ENCODE results near the gene RAD51. TPM values are rescaled to one million over a fixed set of nuclear protein-coding genes. Genes with fewer than 3 reads are reported as not detected.
"Not testable (repeated sequence)": the region's sequence is repeated elsewhere in the genome, so short reads cannot be mapped to it uniquely, and the experiment has no call there.

The RAD51 gene
- total and polyA plus RNA-seq, 9 of the 15 experiments (the other 6 are each of a cell fraction or from before 2014, with no cell fraction given): 16.0 to 63.8 (median 34.6) TPM

GRCh38 chr15:40676290-40676689 is 18.7 kb upstream of the RAD51 start:
- intact Hi-C loops (cut with micrococcal nuclease): loop anchor here (5.0 to 10.0 kb wide), 3 partner anchors 106 to 216 kb away; partner anchors contain the start of gene VPS18
- H3K4me1 ChIP-seq (replicated peaks in 1 of 2; ENCODE audit: control insufficient read depth in 2 of 2, insufficient read depth in 2 of 2, low read length in 2 of 2); H3K36me3 ChIP-seq (ENCODE audit: control insufficient read depth, insufficient read depth, low read length); ATAC-seq; H3K27ac ChIP-seq (ENCODE audit: extremely low read depth, low read depth, low read length); CTCF ChIA-PET (ENCODE audit: low intra/inter-chr PET ratio); H3K4me2 ChIP-seq (ENCODE audit: insufficient read depth, low read length); DNase-seq (ENCODE audit: extremely low read depth in 1 of 4, low spot score in 3 of 4); H3K9ac ChIP-seq (ENCODE audit: insufficient read depth in 1 of 2, low read depth in 2 of 2, low read length in 2 of 2); FAIRE-seq; BruUV-seq (replicated peaks); H3K79me2 ChIP-seq (ENCODE audit: control insufficient read depth, insufficient read depth, low read length); H3K9me1 ChIP-seq (ENCODE audit: control insufficient read depth, insufficient read depth, low read length); H2AFZ ChIP-seq (ENCODE audit: low read depth, low read length); H3K9me3 ChIP-seq (replicated peaks; ENCODE audit: control insufficient read depth, insufficient read depth, low read depth, low read length); H3K27me3 ChIP-seq (ENCODE audit: control insufficient read depth in 2 of 2, insufficient read depth in 2 of 2, low read length in 2 of 2); H3K4me3 ChIP-seq; H4K20me1 ChIP-seq (replicated peaks; ENCODE audit: control insufficient read depth, insufficient read depth, low read length): not testable (repeated sequence)
- TF ChIP-seq NFYB (IDR thresholded peaks at IDR 0.05; ENCODE audit: extremely low read depth, insufficient read length) (peak; percentile 32), POLR2A (conservative IDR thresholded peaks at IDR 0.05) (peak; percentile 63)
- WGBS (ENCODE audit: insufficient coverage, low coverage, missing lambda C conversion rate): 60% methylated on average over 4 of the region's 6 CpGs
- in situ Hi-C loops (cut with MboI): loop anchor here (10.0 kb wide), 1 partner anchor 219 kb away; the partner anchor contains the start of gene VPS18
- POLR2A ChIA-PET: interaction anchor here (1.0 kb wide), 1 partner anchor 88 kb away, joined by 3 read pairs; the partner anchor contains the start of gene GCHFR

DNA sequence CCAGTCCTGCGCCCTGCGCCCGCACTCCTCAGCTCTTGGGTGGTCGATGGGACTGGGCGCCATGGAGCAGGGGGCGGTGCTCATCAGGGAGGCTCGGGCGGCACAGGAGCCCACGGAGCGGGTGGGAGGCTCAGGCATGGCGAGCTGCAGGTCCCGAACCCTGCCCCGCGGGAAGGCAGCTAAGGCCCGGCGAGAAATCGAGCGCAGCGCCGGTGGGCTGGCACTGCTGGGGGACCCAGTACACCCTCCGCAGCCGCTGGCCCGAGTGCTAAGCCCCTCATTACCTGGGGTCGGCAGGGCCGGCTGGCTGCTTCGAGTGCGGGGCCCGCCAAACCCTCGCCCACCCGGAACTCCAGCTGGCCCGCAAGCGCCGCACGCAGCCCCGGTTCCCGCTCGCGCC is 18.1 kb upstream of the RAD51 start:
- intact Hi-C loops (cut with micrococcal nuclease) (loop anchor here (5.0 to 10.0 kb wide), 3 partner anchors 105 to 215 kb away; partner anchors contain the start of gene VPS18), in situ Hi-C loops (cut with MboI) (loop anchor here (10.0 kb wide), 1 partner anchor 218 kb away; the partner anchor contains the start of gene VPS18)
- H3K79me2 ChIP-seq (ENCODE audit: control insufficient read depth, insufficient read depth, low read length); H2AFZ ChIP-seq (ENCODE audit: low read depth, low read length); H3K27me3 ChIP-seq (ENCODE audit: control insufficient read depth in 2 of 2, insufficient read depth in 2 of 2, low read length in 2 of 2); ATAC-seq; H3K27ac ChIP-seq (ENCODE audit: extremely low read depth, low read depth, low read length); H3K4me3 ChIP-seq; BruUV-seq (replicated peaks); FAIRE-seq; H3K4me1 ChIP-seq (replicated peaks in 1 of 2; ENCODE audit: control insufficient read depth in 2 of 2, insufficient read depth in 2 of 2, low read length in 2 of 2); H3K36me3 ChIP-seq (ENCODE audit: control insufficient read depth, insufficient read depth, low read length); DNase-seq (ENCODE audit: extremely low read depth in 1 of 4, low spot score in 3 of 4); H3K9me1 ChIP-seq (ENCODE audit: control insufficient read depth, insufficient read depth, low read length); H4K20me1 ChIP-seq (replicated peaks; ENCODE audit: control insufficient read depth, insufficient read depth, low read length); H3K4me2 ChIP-seq (ENCODE audit: insufficient read depth, low read length); CTCF ChIA-PET (ENCODE audit: low intra/inter-chr PET ratio); H3K9ac ChIP-seq (ENCODE audit: insufficient read depth in 1 of 2, low read depth in 2 of 2, low read length in 2 of 2); H3K9me3 ChIP-seq (replicated peaks; ENCODE audit: control insufficient read depth, insufficient read depth, low read depth, low read length): not testable (repeated sequence)
- POLR2A ChIA-PET: interaction anchor here (0.6 to 1.2 kb wide), 2 partner anchors 9 to 205 kb away, joined by 3 read pairs; no protein-coding TSS in a partner anchor
- 97% methylated on average over 21 of the region's 38 CpGs for WGBS (ENCODE audit: insufficient coverage, low coverage, missing lambda C conversion rate)
